HepG2 (cell line): ENCODE measurements around the gene PIEZO1. TPM values are rescaled to one million over a fixed set of nuclear protein-coding genes. Genes with fewer than 3 reads are reported as not detected.
A peak's percentile ranks its signal among the peaks of the same experiment; 100 is the strongest.

Experiments
- CEBPG ChIP-seq: IDR thresholded peaks from 2 replicates; pipeline ENCODE4 v1.6.1; 2016
- ESRRA ChIP-seq: sonication (generic); formaldehyde crosslinking; IDR thresholded peaks from 2 replicates; pipeline ENCODE4 v1.5.1; 2020; ENCODE audit warnings: mild to moderate bottlenecking, low read depth, missing genetic modification reagents
- FIP1L1 ChIP-seq: fragments of 200-400 bp; formaldehyde crosslinking; IDR thresholded peaks from 2 replicates; pipeline ENCODE4 v1.6.1; 2018; ENCODE audit warnings: low read depth, mild to moderate bottlenecking, low read length, moderate library complexity, borderline replicate concordance; ENCODE audit not compliant: insufficient read depth
- FOXA1 ChIP-seq, 2 experiments: fragments of 450-650 bp in 1 of 2; sonication (generic) in 1 of 2; formaldehyde crosslinking in 1 of 2; IDR thresholded peaks; 2 replicates each; pipeline versions ENCODE4 v1.4.0 to v1.6.1; 2016 to 2020; ENCODE audit warnings: missing genetic modification reagents in 1 of 2
- HIC2 ChIP-seq: sonication (generic); formaldehyde crosslinking; IDR thresholded peaks from 2 replicates; pipeline ENCODE4 v1.9.0; 2022; ENCODE audit warnings: low read depth, missing genetic modification reagents
- HINFP ChIP-seq: sonication (generic); formaldehyde crosslinking; IDR thresholded peaks from 2 replicates; pipeline ENCODE4 v1.4.0; 2020; ENCODE audit warnings: low read depth, mild to moderate bottlenecking, missing genetic modification reagents
- KDM5B ChIP-seq: sonication (generic); formaldehyde crosslinking; IDR thresholded peaks from 2 replicates; pipeline ENCODE4 v1.4.0; 2020; ENCODE audit warnings: missing genetic modification reagents, mild to moderate bottlenecking, borderline replicate concordance
- PTBP1 ChIP-seq: fragments of 200-400 bp; formaldehyde crosslinking; IDR thresholded peaks from 2 replicates; pipeline ENCODE4 v1.6.1; 2018; ENCODE audit warnings: low read length, low read depth; ENCODE audit not compliant: poor library complexity, severe bottlenecking
- REPIN1 ChIP-seq: sonication (generic); formaldehyde crosslinking; IDR thresholded peaks from 2 replicates; pipeline ENCODE4 v1.8.0; 2022; ENCODE audit warnings: missing genetic modification reagents, low read depth, mild to moderate bottlenecking, borderline replicate concordance
- SIN3A ChIP-seq: IDR thresholded peaks from 2 replicates; pipeline ENCODE4 v1.6.1; 2011; ENCODE audit warnings: low read depth, mild to moderate bottlenecking, control low read depth, low read length, borderline replicate concordance
- SMARCC2 ChIP-seq: fragments of 450-650 bp; IDR thresholded peaks from 2 replicates; pipeline ENCODE4 v1.6.1; 2017; ENCODE audit warnings: antibody characterized with exemption, mild to moderate bottlenecking
- SPEN ChIP-seq: sonication (generic); formaldehyde crosslinking; IDR thresholded peaks from 2 replicates; pipeline ENCODE4 v1.5.1; 2020; ENCODE audit warnings: low read depth, mild to moderate bottlenecking, missing genetic modification reagents
- YEATS4 ChIP-seq: sonication (generic); formaldehyde crosslinking; IDR thresholded peaks from 2 replicates; pipeline ENCODE4 v1.4.0; 2020; ENCODE audit warnings: missing genetic modification reagents, borderline replicate concordance
- ZBTB34 ChIP-seq: sonication (generic); formaldehyde crosslinking; IDR thresholded peaks from 2 replicates; pipeline ENCODE4 v1.8.0; 2022; ENCODE audit warnings: mild to moderate bottlenecking, missing genetic modification reagents
- ZKSCAN1 ChIP-seq: fragments of 150-350 bp; IDR thresholded peaks from 2 replicates; pipeline ENCODE4 v1.6.1; 2014; ENCODE audit warnings: low read length
- ZNF12 ChIP-seq: sonication (generic); formaldehyde crosslinking; IDR thresholded peaks from 2 replicates; pipeline ENCODE4 v1.5.0; 2020; ENCODE audit warnings: missing genetic modification reagents
- ZNF329 ChIP-seq: sonication (generic); formaldehyde crosslinking; IDR thresholded peaks from 2 replicates; pipeline ENCODE4 v1.9.0; 2021; ENCODE audit warnings: low read depth, mild to moderate bottlenecking, missing genetic modification reagents
- ZNF446 ChIP-seq: sonication (generic); formaldehyde crosslinking; IDR thresholded peaks from 2 replicates; pipeline ENCODE4 v1.5.0; 2020; ENCODE audit warnings: mild to moderate bottlenecking, missing genetic modification reagents
- ZNF460 ChIP-seq: sonication (generic); formaldehyde crosslinking; IDR thresholded peaks from 2 replicates; pipeline ENCODE4 v1.5.1; 2020; ENCODE audit warnings: missing genetic modification reagents, mild to moderate bottlenecking, borderline replicate concordance
- polyA plus RNA-seq, 8 experiments: library from polyadenylated mRNA; depleted of rRNA in 3 of 8; stranded (reverse) in 7 of 8; unstranded in 1 of 8; fragments of >200 nt; fragmentation: Illumina TruSeq in 4 of 8; extraction: Trizol in 4 of 8; gene quantifications; 2 replicates each; pipeline versions ENCODE4 v1.2.1 to v1.2.3, GENCODE V29; 2011 to 2016; ENCODE audit warnings: low read depth in 4 of 8, missing spikeins in 1 of 8, mixed read lengths in 1 of 8; ENCODE audit not compliant: insufficient read depth in 1 of 8
- total RNA-seq, 5 experiments: library from RNA; depleted of rRNA; stranded (reverse); fragments of >200 nt; fragmentation: Illumina TruSeq; extraction: Trizol; gene quantifications; 2 replicates each; pipeline ENCODE4 v1.2.3, GENCODE V29; 2016; ENCODE audit warnings: low read depth in 1 of 5
- TF ChIP-seq, protein P1 (sequence below): sonication (generic); formaldehyde crosslinking; IDR thresholded peaks from 2 replicates; pipeline ENCODE4 v1.8.1; 2023; ENCODE audit warnings: mild to moderate bottlenecking, moderate library complexity, missing genetic modification reagents

PIEZO1 gene
- total and polyA plus RNA-seq, 2 of the 13 experiments (the other 11 are each of a cell fraction or from before 2014, with no cell fraction given): 67.9 to 85.0 TPM

- TF ChIP-seq FIP1L1 (no peak), SIN3A (peak; percentile 54; the same call in 1 of the 2 replicates), YEATS4 (CRISPR knock-in tag) (peak; percentile 50), PTBP1 (no peak), ZKSCAN1 (peak; percentile 6; the same call in 1 of the 2 replicates), SPEN (CRISPR knock-in tag) (0 out of 2 replicates have a peak, but pooled peaks have one; percentile 8), ZBTB34 (CRISPR knock-in tag) (no peak), KDM5B (0 out of 2 replicates have a peak, but pooled peaks have one; percentile 26), HINFP (peak; percentile 92), REPIN1 (CRISPR knock-in tag) (0 out of 2 replicates have a peak, but pooled peaks have one; percentile 2), ZNF12 (CRISPR knock-in tag) (0 out of 2 replicates have a peak, but pooled peaks have one; percentile 36), ZNF460 (CRISPR knock-in tag) (no peak), SMARCC2 (no peak), FOXA1 (IDR thresholded peaks at IDR 0.05) (no peak), FOXA1 (CRISPR knock-in tag; IDR thresholded peaks at IDR 0.05) (0 out of 2 replicates have a peak, but pooled peaks have one; percentile 6), ZNF446 (CRISPR knock-in tag) (peak; percentile 79), ZNF329 (CRISPR knock-in tag) (peak; percentile 57; the same call in 1 of the 2 replicates), CEBPG (CRISPR knock-in tag) (peak; percentile 63), ESRRA (no peak), HIC2 (peak; percentile 48; the same call in 1 of the 2 replicates)
- TF ChIP-seq, protein P1, sequence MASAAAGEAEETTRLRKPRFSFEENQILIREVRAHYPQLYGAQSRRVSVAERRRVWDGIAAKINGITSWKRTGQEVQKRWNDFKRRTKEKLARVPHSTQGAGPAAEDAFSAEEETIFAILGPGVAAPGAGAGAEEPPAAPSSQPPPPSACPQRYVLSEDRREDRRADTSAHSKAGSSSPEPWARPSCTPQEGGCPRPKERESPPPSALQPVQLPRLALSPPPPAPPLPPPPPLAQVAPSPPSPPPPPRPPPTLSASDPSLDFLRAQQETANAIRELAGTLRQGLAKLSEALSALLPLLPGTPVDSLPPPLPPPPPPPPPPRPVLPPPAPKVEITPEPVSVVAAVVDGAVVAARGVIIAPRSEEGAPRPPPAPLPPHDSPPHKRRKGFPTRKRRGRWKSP: 0 out of 2 replicates have a peak, but pooled peaks have one; percentile 21
Measured at GRCh38 chr16:88784074-88784855, 755 bp downstream of the PIEZO1 start (continued).
